Prostate gland (tissue), 2 donors: ENCODE data around the gene IBA57. TPM values are rescaled to one million over a fixed set of nuclear protein-coding genes. Genes with fewer than 3 reads are reported as not detected.

Experiments used
- DNase-seq: peaks from one replicate; pipeline ENCODE4 v3.0.0-alpha.2; 2019; ENCODE audit warnings: low spot score
- H3K27ac ChIP-seq, 2 donors: fragments of 200-600 bp; sonication (generic); 2 replicates each; pipeline ENCODE4 v1.5.1; 2017 to 2019
- H3K27me3 ChIP-seq: fragments of 200-600 bp; sonication (generic); replicated peaks from 2 replicates; pipeline ENCODE4 v1.5.1; 2019; ENCODE audit not compliant: insufficient read depth
- H3K36me3 ChIP-seq, 2 donors: fragments of 200-600 bp; sonication (generic); 1 replicate in 1 of 2; 2 replicates in 1 of 2; pipeline versions ENCODE4 v1.5.1 to v1.8.1; 2017 to 2019
- H3K4me1 ChIP-seq: fragments of 200-600 bp; sonication (generic); replicated peaks from 2 replicates; pipeline ENCODE4 v1.5.1; 2019
- H3K4me3 ChIP-seq, 2 donors: fragments of 200-600 bp; sonication (generic); 2 replicates each; pipeline ENCODE4 v1.5.1; 2017 to 2019
- H3K9me3 ChIP-seq: fragments of 200-600 bp; sonication (generic); 2 replicates; pipeline ENCODE4 v1.5.1; 2017
- POLR2A ChIP-seq: fragments of 450-650 bp; IDR thresholded peaks from one replicate; pipeline ENCODE4 v1.6.1; 2016; ENCODE audit warnings: antibody characterized with exemption, mild to moderate bottlenecking
- POLR2AphosphoS5 ChIP-seq: sonication (generic); formaldehyde crosslinking; IDR thresholded peaks from one replicate; pipeline ENCODE4 v1.6.1; 2017; ENCODE audit warnings: antibody characterized with exemption
- WGBS: methylation state at CpG from one replicate; pipeline ENCODE4 v1.1.5; 2018; 5-methylcytosine and 5-hydroxymethylcytosine counted together
- intact Hi-C: fragments of 100-400 bp; cut with DNase I; formaldehyde crosslinking; loops from one replicate; pipeline ENCODE4 v1.14.2; 2022
- total RNA-seq, 2 donors: library from RNA; depleted of rRNA; stranded (reverse); fragments of >200 nt; gene quantifications; one replicate each; pipeline ENCODE4 v1.1.0, GENCODE V29; 2016
- TF ChIP-seq, protein P1 (sequence below), 4 experiments: fragments of 200-600 bp in 2 of 4; fragments of 450-650 bp in 2 of 4; sonication (generic) in 2 of 4; IDR thresholded peaks; 1 replicate in 3 of 4; 2 replicates in 1 of 4; pipeline ENCODE4 v1.5.1; 2016 to 2019; ENCODE audit warnings: antibody characterized with exemption in 4 of 4, mild to moderate bottlenecking in 2 of 4, moderate library complexity in 2 of 4

The IBA57 gene
- total RNA-seq, 2 donors from 2014 or later = 5.6 to 17.4 TPM

- no peak for DNase-seq
- H3K27ac ChIP-seq = no peak overlapping the region
- 81% methylated on average over 5 of the region's 5 CpGs for WGBS
Measured at GRCh38 chr1:228177183-228177475, 11.5 kb downstream of the IBA57 start.

GRCh38 chr1:228177721-228178710 is 12.4 kb downstream of the IBA57 start:
- H3K4me1 ChIP-seq = no peaks in the 10 kb centered on the region
- H3K4me3 ChIP-seq = no peak overlapping the region
- intact Hi-C loops = no loop called here
- peaks cover 0 to 7% of the 10 kb centered on the region in 2 donors for H3K36me3 ChIP-seq
- no peak for DNase-seq
- H3K27me3 ChIP-seq = no peaks in the 10 kb centered on the region
- TF ChIP-seq, protein P1, sequence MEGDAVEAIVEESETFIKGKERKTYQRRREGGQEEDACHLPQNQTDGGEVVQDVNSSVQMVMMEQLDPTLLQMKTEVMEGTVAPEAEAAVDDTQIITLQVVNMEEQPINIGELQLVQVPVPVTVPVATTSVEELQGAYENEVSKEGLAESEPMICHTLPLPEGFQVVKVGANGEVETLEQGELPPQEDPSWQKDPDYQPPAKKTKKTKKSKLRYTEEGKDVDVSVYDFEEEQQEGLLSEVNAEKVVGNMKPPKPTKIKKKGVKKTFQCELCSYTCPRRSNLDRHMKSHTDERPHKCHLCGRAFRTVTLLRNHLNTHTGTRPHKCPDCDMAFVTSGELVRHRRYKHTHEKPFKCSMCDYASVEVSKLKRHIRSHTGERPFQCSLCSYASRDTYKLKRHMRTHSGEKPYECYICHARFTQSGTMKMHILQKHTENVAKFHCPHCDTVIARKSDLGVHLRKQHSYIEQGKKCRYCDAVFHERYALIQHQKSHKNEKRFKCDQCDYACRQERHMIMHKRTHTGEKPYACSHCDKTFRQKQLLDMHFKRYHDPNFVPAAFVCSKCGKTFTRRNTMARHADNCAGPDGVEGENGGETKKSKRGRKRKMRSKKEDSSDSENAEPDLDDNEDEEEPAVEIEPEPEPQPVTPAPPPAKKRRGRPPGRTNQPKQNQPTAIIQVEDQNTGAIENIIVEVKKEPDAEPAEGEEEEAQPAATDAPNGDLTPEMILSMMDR (IDR thresholded peaks at IDR 0.05) = no peak
- no peak for TF ChIP-seq POLR2AphosphoS5
- no peak for TF ChIP-seq POLR2A
- WGBS = 83% methylated on average over 12 of the region's 12 CpGs
- H3K27ac ChIP-seq = no peak overlapping the region
- no peaks in the 10 kb centered on the region for H3K9me3 ChIP-seq

More at GRCh38 chr1:228177183-228177475, 11.5 kb downstream of the IBA57 start:
- H3K27me3 ChIP-seq = no peaks in the 10 kb centered on the region
- intact Hi-C loops = no loop called here
- TF ChIP-seq, protein P1 (IDR thresholded peaks at IDR 0.05) = no peak
- no peak for TF ChIP-seq POLR2A
- TF ChIP-seq POLR2AphosphoS5 = no peak
- no peaks in the 10 kb centered on the region for H3K4me1 ChIP-seq
- H3K36me3 ChIP-seq = peaks cover 0 to 7% of the 10 kb centered on the region in 2 donors
- no peak overlapping the region for H3K4me3 ChIP-seq
- no peaks in the 10 kb centered on the region for H3K9me3 ChIP-seq

DNA sequence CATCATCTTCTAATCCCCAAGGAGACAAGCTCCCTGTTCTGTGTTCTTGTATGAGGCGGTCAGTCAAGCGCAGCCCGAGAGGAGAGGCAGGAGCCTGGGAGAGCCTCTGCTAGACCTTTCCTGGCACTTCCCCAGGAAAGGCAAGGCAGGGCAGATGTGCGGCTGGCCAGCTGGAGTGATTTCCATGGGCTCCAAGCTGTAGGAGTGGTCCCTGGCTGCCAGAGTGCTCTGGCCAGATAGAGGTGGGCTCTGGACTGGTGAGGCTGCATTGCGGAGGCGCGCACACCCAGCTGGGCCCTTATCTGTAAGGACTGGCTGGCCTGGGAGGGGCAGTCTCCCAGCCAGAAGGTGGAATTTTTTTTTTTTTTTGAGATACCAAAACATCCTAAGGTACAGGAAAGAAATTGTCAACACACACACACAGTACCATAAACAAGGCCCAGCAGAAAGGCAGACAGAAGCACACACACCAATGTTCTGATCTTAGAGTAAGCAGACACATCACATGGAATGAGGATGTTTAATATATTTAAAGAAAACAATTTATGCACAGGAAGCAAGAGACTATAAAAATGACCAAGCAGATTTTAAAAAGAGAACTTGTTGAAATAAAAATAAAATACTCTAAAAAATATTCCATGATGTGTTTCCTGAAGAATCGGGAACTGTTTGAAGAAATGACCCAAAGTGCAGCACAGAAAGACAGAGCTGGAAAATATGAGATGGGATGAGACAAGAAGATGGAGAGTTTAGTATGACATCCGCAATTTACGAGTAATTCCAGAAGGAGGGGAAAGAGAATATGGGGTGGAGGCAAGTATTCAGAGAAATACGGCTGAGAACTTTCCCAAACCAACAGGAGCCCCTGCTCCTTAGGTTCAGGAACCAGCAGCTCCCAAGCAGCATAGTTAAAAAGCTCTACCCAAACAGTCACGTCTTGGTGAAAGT is 13.4 kb downstream of the IBA57 start:
- 64% methylated on average over 12 of the region's 12 CpGs for WGBS
- intact Hi-C loops = no loop called here
- H3K36me3 ChIP-seq = peaks cover 0 to 7% of the 10 kb centered on the region in 2 donors
- no peak overlapping the region for H3K27ac ChIP-seq
- DNase-seq = no peak
- H3K4me3 ChIP-seq = no peak overlapping the region
- no peaks in the 10 kb centered on the region for H3K9me3 ChIP-seq
- TF ChIP-seq POLR2AphosphoS5 = no peak
- TF ChIP-seq, protein P1 (IDR thresholded peaks at IDR 0.05) = no peak
- TF ChIP-seq POLR2A = no peak
- no peaks in the 10 kb centered on the region for H3K4me1 ChIP-seq
- H3K27me3 ChIP-seq = no peaks in the 10 kb centered on the region

DNA sequence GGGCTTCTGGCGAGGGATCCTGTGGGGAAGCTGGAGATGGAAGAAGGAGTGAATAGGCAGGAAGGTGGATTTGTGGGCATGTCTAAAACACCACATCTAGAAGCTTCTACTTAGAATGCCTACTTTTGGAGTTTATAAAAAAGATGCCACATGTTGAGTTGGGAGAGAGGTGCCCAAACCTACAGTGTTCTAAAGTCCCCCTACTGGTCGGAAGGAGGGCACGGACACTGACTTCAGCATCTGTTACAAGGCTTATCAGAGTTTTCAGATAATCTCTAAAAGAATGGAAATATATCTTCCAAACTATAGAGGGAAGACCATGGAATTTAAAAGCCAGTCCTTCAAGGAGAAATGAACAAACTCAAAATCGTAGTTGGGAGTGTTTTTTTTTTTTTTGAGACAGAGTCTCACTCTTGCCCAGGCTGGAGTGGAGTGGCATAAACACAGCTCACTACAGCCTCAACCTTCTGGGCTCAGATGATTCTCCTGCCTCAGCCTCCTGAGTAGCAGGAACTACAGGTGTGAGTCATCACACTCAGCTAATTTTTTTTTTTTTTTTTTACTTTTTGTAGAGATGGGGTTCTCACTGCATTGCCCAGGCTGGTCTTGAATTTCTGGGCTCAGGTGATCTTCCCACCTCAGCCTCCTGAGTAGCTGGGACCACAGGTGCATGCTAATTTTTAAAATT is 14.8 kb downstream of the IBA57 start:
- Histone ChIP-seq H3K4me3 (no peak overlapping the region), H3K36me3 (peaks cover 0 to 3% of the 10 kb centered on the region in 2 donors), H3K27me3 (no peaks in the 10 kb centered on the region), H3K27ac (no peak overlapping the region), H3K4me1 (no peaks in the 10 kb centered on the region), H3K9me3 (no peaks in the 10 kb centered on the region)
- DNase-seq = no peak
- intact Hi-C loops = no loop called here
- 81% methylated on average over 4 of the region's 4 CpGs for WGBS
- TF ChIP-seq POLR2A (no peak), POLR2AphosphoS5 (no peak)
- TF ChIP-seq, protein P1 (IDR thresholded peaks at IDR 0.05) = no peak
